HepG2 (cell line): Measurements from ENCODE around the gene LCN1. TPM values are rescaled to one million over a fixed set of nuclear protein-coding genes. Genes with fewer than 3 reads are reported as not detected.
"Not testable (repeated sequence)": the region's sequence is repeated elsewhere in the genome, so short reads cannot be mapped to it uniquely, and the experiment has no call there.

Source experiments
- ATAC-seq: fragments of 200-7000 bp; cut with Tn5 transposase; 3 replicates; pipeline ENCODE4 v1.9.1; 2020; ENCODE audit warnings: mild to moderate bottlenecking, moderate library complexity
- BruUV-seq: library from RNA; stranded (reverse); fragments of 400-500 nt; replicated peaks from 2 replicates; lab custom pipeline; 2021; lab: Mats Ljungman, UMichigan
- CTCF ChIA-PET: fragments of 300-600 bp; formaldehyde crosslinking; extraction: SDS; loops from one replicate; lab custom pipeline; 2021; ENCODE audit warnings: low total read pairs, inconsistent platforms, low intra/inter-chr PET ratio; lab: Yijun Ruan, JAX
- POLR2A ChIA-PET: fragments of 350-600 bp; sonication (Branson Sonifier 250); formaldehyde crosslinking; loops from one replicate; lab custom pipeline; 2020; ENCODE audit warnings: antibody characterized with exemption, inconsistent platforms; lab: Yijun Ruan, JAX
- DNase-seq: peaks from one replicate; pipeline ENCODE4 v3.0.0-alpha.2; 2015; ENCODE audit warnings: low spot score
- FAIRE-seq: peaks from 3 replicates; lab custom pipeline; 2011; peaks lifted over from hg19 to GRCh38; lab: Jason Lieb, UNC
- H2AFZ ChIP-seq: one replicate; pipeline ENCODE4 v1.6.1; 2011; ENCODE audit warnings: low read length, inconsistent platforms
- H3K27ac ChIP-seq: fragments of 300-600 bp; 3 replicates; pipeline ENCODE4 v1.8.0; 2011; ENCODE audit warnings: mixed run types, mild to moderate bottlenecking, mixed read lengths, low read length, inconsistent platforms; ENCODE audit not compliant: insufficient read depth; ENCODE audit errors: extremely low read length
- H3K27me3 ChIP-seq, 2 experiments: fragments of 200-600 bp in 1 of 2; 2 replicates in 1 of 2; 3 replicates in 1 of 2; pipeline versions ENCODE4 v1.6.0 to v1.8.0; 2011; ENCODE audit warnings: low read length in 2 of 2, mild to moderate bottlenecking in 2 of 2, moderate library complexity in 2 of 2, inconsistent platforms in 1 of 2; ENCODE audit not compliant: insufficient read depth in 2 of 2, control insufficient read depth in 1 of 2
- H3K36me3 ChIP-seq, 2 experiments: fragments of 200-600 bp in 1 of 2; replicated peaks in 1 of 2; 2 replicates in 1 of 2; 3 replicates in 1 of 2; pipeline versions ENCODE4 v1.5.1 to v1.8.0; 2011; ENCODE audit warnings: low read length in 2 of 2, inconsistent platforms in 1 of 2; ENCODE audit not compliant: insufficient read depth in 2 of 2, control insufficient read depth in 1 of 2
- H3K4me1 ChIP-seq: 2 replicates; pipeline ENCODE4 v1.5.1; 2012; ENCODE audit warnings: low read length, inconsistent platforms; ENCODE audit not compliant: insufficient read depth
- H3K4me2 ChIP-seq: 2 replicates; pipeline ENCODE4 v1.6.0; 2011; ENCODE audit warnings: low read depth, low read length, inconsistent platforms
- H3K4me3 ChIP-seq, 3 experiments: fragments of 200-600 bp in 1 of 3; sonication (generic), shearing (Covaris generic) in 1 of 3; replicated peaks in 1 of 3; 2 replicates each; pipeline ENCODE4 v1.5.1; 2011 to 2016; ENCODE audit warnings: low read length in 3 of 3, inconsistent platforms in 2 of 3, low read depth in 2 of 3, mild to moderate bottlenecking in 2 of 3, control low read depth in 1 of 3, mixed read lengths in 1 of 3; ENCODE audit not compliant: insufficient read depth in 1 of 3
- H3K79me2 ChIP-seq: one replicate; pipeline ENCODE4 v1.6.1; 2011; ENCODE audit warnings: low read length, inconsistent platforms; ENCODE audit not compliant: insufficient read depth
- H3K9ac ChIP-seq: 2 replicates; pipeline ENCODE4 v1.6.0; 2011; ENCODE audit warnings: mild to moderate bottlenecking, low read depth, low read length, inconsistent platforms; ENCODE audit not compliant: insufficient read depth
- H3K9me3 ChIP-seq: 2 replicates; pipeline ENCODE4 v1.5.1; 2012; ENCODE audit warnings: mild to moderate bottlenecking, low read length
- H4K20me1 ChIP-seq: 2 replicates; pipeline ENCODE4 v1.6.0; 2011; ENCODE audit warnings: inconsistent platforms, mild to moderate bottlenecking, low read length, moderate library complexity; ENCODE audit not compliant: insufficient read depth
- PTBP1 ChIP-seq: fragments of 200-400 bp; formaldehyde crosslinking; IDR thresholded peaks from 2 replicates; pipeline ENCODE4 v1.6.1; 2018; ENCODE audit warnings: low read length, low read depth; ENCODE audit not compliant: poor library complexity, severe bottlenecking
- RNF219 ChIP-seq: sonication (generic); formaldehyde crosslinking; IDR thresholded peaks from 2 replicates; pipeline ENCODE4 v1.5.0; 2020; ENCODE audit warnings: mild to moderate bottlenecking, missing genetic modification reagents
- THYN1 ChIP-seq: sonication (generic); formaldehyde crosslinking; IDR thresholded peaks from 2 replicates; pipeline ENCODE4 v1.8.1; 2023; ENCODE audit warnings: low read depth, mild to moderate bottlenecking, moderate library complexity, missing genetic modification reagents, borderline replicate concordance
- ZNF335 ChIP-seq: sonication (generic); formaldehyde crosslinking; IDR thresholded peaks from 2 replicates; pipeline ENCODE4 v1.4.0; 2020; ENCODE audit warnings: missing genetic modification reagents
- ZNF441 ChIP-seq: sonication (generic); formaldehyde crosslinking; IDR thresholded peaks from 2 replicates; pipeline ENCODE4 v1.7.0; 2021; ENCODE audit warnings: missing genetic modification reagents, borderline replicate concordance
- ZNF530 ChIP-seq: sonication (generic); formaldehyde crosslinking; IDR thresholded peaks from 2 replicates; pipeline ENCODE4 v1.5.0; 2020; ENCODE audit warnings: low read depth, mild to moderate bottlenecking, missing genetic modification reagents
- ZNF562 ChIP-seq: sonication (generic); formaldehyde crosslinking; IDR thresholded peaks from 2 replicates; pipeline ENCODE4 v1.8.0; 2022; ENCODE audit warnings: missing genetic modification reagents, borderline replicate concordance
- ZNF724P ChIP-seq: sonication (generic); formaldehyde crosslinking; IDR thresholded peaks from 2 replicates; pipeline ENCODE4 v1.8.0; 2022; ENCODE audit warnings: missing genetic modification reagents, borderline replicate concordance
- WGBS: methylation state at CpG from one replicate; pipeline ENCODE4 v1.1.6; 2017; ENCODE audit warnings: low lambda C conversion rate; 5-methylcytosine and 5-hydroxymethylcytosine counted together
- in situ Hi-C: cut with HindIII; loops from 2 replicates; pipeline ENCODE4 v1.10.0; 2017; ENCODE audit warnings: low pct_unique_long_range_greater_than_20kb; ENCODE audit not compliant: extremely low pct_ligation_motif_present
- intact Hi-C: fragments of 100-400 bp; cut with micrococcal nuclease; formaldehyde crosslinking; loops from one replicate; pipeline ENCODE4 v1.10.0; 2022; ENCODE audit not compliant: unreplicated experiment
- polyA plus RNA-seq, 8 experiments: library from polyadenylated mRNA; depleted of rRNA in 3 of 8; stranded (reverse) in 7 of 8; unstranded in 1 of 8; fragments of >200 nt; fragmentation: Illumina TruSeq in 4 of 8; extraction: Trizol in 4 of 8; gene quantifications; 2 replicates each; pipeline versions ENCODE4 v1.2.1 to v1.2.3, GENCODE V29; 2011 to 2016; ENCODE audit warnings: low read depth in 4 of 8, missing spikeins in 1 of 8, mixed read lengths in 1 of 8; ENCODE audit not compliant: insufficient read depth in 1 of 8
- total RNA-seq, 5 experiments: library from RNA; depleted of rRNA; stranded (reverse); fragments of >200 nt; fragmentation: Illumina TruSeq; extraction: Trizol; gene quantifications; 2 replicates each; pipeline ENCODE4 v1.2.3, GENCODE V29; 2016; ENCODE audit warnings: low read depth in 1 of 5

LCN1 gene
- total and polyA plus RNA-seq, 2 of the 13 experiments (the other 11 are each of a cell fraction or from before 2014, with no cell fraction given) = not detected

- no peak for TF ChIP-seq RNF219 (CRISPR knock-in tag)
- TF ChIP-seq THYN1 (CRISPR knock-in tag) = no peak
- no peak for TF ChIP-seq ZNF530 (CRISPR knock-in tag)
- no peak for TF ChIP-seq ZNF441 (CRISPR knock-in tag)
- no peak for TF ChIP-seq ZNF335 (CRISPR knock-in tag)
- no peak for TF ChIP-seq ZNF724P (CRISPR knock-in tag)
- no peak for TF ChIP-seq ZNF562
- no peak for TF ChIP-seq PTBP1
Measured at GRCh38 chr9:135533674-135534073, 12.4 kb downstream of the LCN1 start (continued).

- BruUV-seq, in situ Hi-C loops, H3K9ac ChIP-seq, H3K9me3 ChIP-seq, H4K20me1 ChIP-seq, POLR2A ChIA-PET, H2AFZ ChIP-seq, ATAC-seq, H3K36me3 ChIP-seq, CTCF ChIA-PET, H3K27ac ChIP-seq, FAIRE-seq, H3K4me1 ChIP-seq, DNase-seq, intact Hi-C loops, H3K79me2 ChIP-seq, H3K4me2 ChIP-seq, H3K4me3 ChIP-seq: not testable (repeated sequence)
- H3K27me3 ChIP-seq = peaks cover 0 to 36% of the 10 kb centered on the region in 2 experiments; a peak in 2 of 5 replicates
- WGBS = 29% methylated on average over 9 of the region's 10 CpGs
Measured at GRCh38 chr9:135534192-135534711, 13.0 kb downstream of the LCN1 start.

- peaks cover 0 to 38% of the 10 kb centered on the region in 2 experiments; a peak in 2 of 5 replicates for H3K27me3 ChIP-seq
- intact Hi-C loops, in situ Hi-C loops, BruUV-seq, DNase-seq, H3K9me3 ChIP-seq, H3K9ac ChIP-seq, POLR2A ChIA-PET, H2AFZ ChIP-seq, H3K27ac ChIP-seq, H3K4me3 ChIP-seq, H3K4me2 ChIP-seq, H3K4me1 ChIP-seq, CTCF ChIA-PET, H3K36me3 ChIP-seq, FAIRE-seq, ATAC-seq, H4K20me1 ChIP-seq, H3K79me2 ChIP-seq: not testable (repeated sequence)
- 24% methylated on average over 4 of the region's 4 CpGs for WGBS
Measured at GRCh38 chr9:135534826-135535225, 13.6 kb downstream of the LCN1 start.

GRCh38 chr9:135535631-135536030, 14.4 kb downstream of the LCN1 start:
- H3K9me3 ChIP-seq, H3K27ac ChIP-seq, BruUV-seq, ATAC-seq, POLR2A ChIA-PET, H3K79me2 ChIP-seq, intact Hi-C loops, H4K20me1 ChIP-seq, H2AFZ ChIP-seq, H3K36me3 ChIP-seq, in situ Hi-C loops, CTCF ChIA-PET, H3K9ac ChIP-seq, H3K4me1 ChIP-seq, FAIRE-seq, H3K4me3 ChIP-seq, DNase-seq, H3K4me2 ChIP-seq: not testable (repeated sequence)
- peaks cover 0 to 32% of the 10 kb centered on the region in 2 experiments; a peak in 2 of 5 replicates for H3K27me3 ChIP-seq
- WGBS = no CpG with 5 or more reads among the region's 13 CpGs
